CD14-positive monocyte (primary cell): ENCODE data around the gene CAPN3. TPM values are rescaled to one million over a fixed set of nuclear protein-coding genes. Genes with fewer than 3 reads are reported as not detected.

Experiments used
- DNase-seq, 3 donors: peaks; one replicate each; pipeline ENCODE4 v3.0.0-alpha.2; 2011 to 2022
- H2AFZ ChIP-seq: 2 replicates; pipeline ENCODE4 v1.6.0; 2012; ENCODE audit warnings: mild to moderate bottlenecking, low read depth, low read length, inconsistent platforms; ENCODE audit not compliant: insufficient read depth, poor library complexity, severe bottlenecking
- H3K27ac ChIP-seq, 2 donors: 1 replicate in 1 of 2; 2 replicates in 1 of 2; pipeline ENCODE4 v1.5.1; 2012 to 2013; ENCODE audit warnings: low read length in 2 of 2, control low read depth in 1 of 2, inconsistent platforms in 1 of 2, low read depth in 1 of 2, mild to moderate bottlenecking in 1 of 2
- H3K27me3 ChIP-seq, 2 donors: one replicate each; pipeline versions ENCODE4 v1.6.0 to v1.6.1; 2011 to 2013; ENCODE audit warnings: low read length in 2 of 2; ENCODE audit not compliant: control insufficient read depth in 2 of 2, insufficient read depth in 2 of 2
- H3K36me3 ChIP-seq, 2 donors: replicated peaks in 1 of 2; 1 replicate in 1 of 2; 2 replicates in 1 of 2; pipeline versions ENCODE4 v1.5.1 to v1.6.1; 2012 to 2013; ENCODE audit warnings: low read length in 2 of 2, control low read depth in 1 of 2, inconsistent platforms in 1 of 2, mild to moderate bottlenecking in 1 of 2; ENCODE audit not compliant: insufficient read depth in 2 of 2, control insufficient read depth in 1 of 2
- H3K4me1 ChIP-seq, 2 donors: 1 replicate in 1 of 2; 2 replicates in 1 of 2; pipeline versions ENCODE4 v1.5.1 to v1.6.1; 2012 to 2013; ENCODE audit warnings: low read length in 2 of 2, control low read depth in 1 of 2, inconsistent platforms in 1 of 2, mild to moderate bottlenecking in 1 of 2, moderate library complexity in 1 of 2; ENCODE audit not compliant: insufficient read depth in 2 of 2, control insufficient read depth in 1 of 2
- H3K4me2 ChIP-seq: replicated peaks from 2 replicates; pipeline ENCODE3; 2012; ENCODE audit warnings: low read length, moderate library complexity, mild to moderate bottlenecking; ENCODE audit not compliant: poor library complexity, severe bottlenecking; ENCODE audit errors: extremely low read depth
- H3K4me3 ChIP-seq, 3 experiments: fragments of 200-600 bp in 1 of 3; sonication (generic) in 1 of 3; replicated peaks in 1 of 3; 1 replicate in 2 of 3; 2 replicates in 1 of 3; pipeline ENCODE4 v1.5.1; 2011 to 2013; ENCODE audit warnings: low read length in 3 of 3, mild to moderate bottlenecking in 3 of 3, control low read depth in 2 of 3, low read depth in 2 of 3, inconsistent platforms in 1 of 3, moderate library complexity in 1 of 3
- H3K79me2 ChIP-seq: 2 replicates; pipeline ENCODE4 v1.6.0; 2012; ENCODE audit warnings: mild to moderate bottlenecking, control low read depth, inconsistent platforms, low read length, moderate library complexity; ENCODE audit not compliant: insufficient read depth
- H3K9ac ChIP-seq: 2 replicates; pipeline ENCODE4 v1.6.0; 2017; ENCODE audit warnings: low read length, mild to moderate bottlenecking; ENCODE audit not compliant: insufficient read depth, poor library complexity, severe bottlenecking
- H3K9me3 ChIP-seq, 2 donors: replicated peaks in 1 of 2; 1 replicate in 1 of 2; 2 replicates in 1 of 2; pipeline versions ENCODE4 v1.5.1 to v1.6.1; 2012 to 2013; ENCODE audit warnings: low read length in 2 of 2, control low read depth in 1 of 2; ENCODE audit not compliant: control insufficient read depth in 1 of 2, insufficient read depth in 1 of 2
- H4K20me1 ChIP-seq: 2 replicates; pipeline ENCODE4 v1.6.0; 2012; ENCODE audit warnings: mild to moderate bottlenecking, low read length, control low read depth, moderate library complexity; ENCODE audit not compliant: insufficient read depth
- H3K27ac Mint-ChIP-seq, 7 donors: one replicate each; pipeline ENCODE4 v1.8.0; 2020; ENCODE audit warnings: mild to moderate bottlenecking in 7 of 7, mixed read lengths in 7 of 7, moderate library complexity in 6 of 7, inconsistent platforms in 2 of 7
- H3K27me3 Mint-ChIP-seq, 3 donors: one replicate each; pipeline ENCODE4 v1.8.0; 2021 to 2022; ENCODE audit warnings: low read depth in 3 of 3, mild to moderate bottlenecking in 3 of 3, mixed read lengths in 3 of 3, moderate library complexity in 3 of 3, inconsistent platforms in 1 of 3
- H3K36me3 Mint-ChIP-seq, 2 donors: one replicate each; pipeline ENCODE4 v1.8.0; 2020; ENCODE audit warnings: mixed read lengths in 2 of 2, inconsistent platforms in 1 of 2, mild to moderate bottlenecking in 1 of 2
- H3K4me1 Mint-ChIP-seq: one replicate; pipeline ENCODE4 v1.8.0; 2020; ENCODE audit warnings: mild to moderate bottlenecking, mixed read lengths
- H3K4me3 Mint-ChIP-seq, 2 donors: one replicate each; pipeline ENCODE4 v1.8.0; 2020; ENCODE audit warnings: mild to moderate bottlenecking in 2 of 2, mixed read lengths in 2 of 2, moderate library complexity in 1 of 2
- H3K9me3 Mint-ChIP-seq, 7 donors: one replicate each; pipeline ENCODE4 v1.8.0; 2020 to 2022; ENCODE audit warnings: mixed read lengths in 7 of 7, mild to moderate bottlenecking in 6 of 7, moderate library complexity in 6 of 7, inconsistent platforms in 2 of 7
- WGBS: methylation state at CpG from one replicate; pipeline ENCODE4 v1.1.5; 2013; ENCODE audit warnings: missing lambda C conversion rate; ENCODE audit not compliant: insufficient coverage; 5-methylcytosine and 5-hydroxymethylcytosine counted together
- intact Hi-C, 2 donors: fragments of 100-400 bp; cut with micrococcal nuclease; formaldehyde crosslinking; loops; one replicate each; pipeline versions ENCODE4 v1.15.0 to v1.15.1; 2023
- polyA plus RNA-seq, 3 donors: library from polyadenylated mRNA; depleted of rRNA in 1 of 3; unstranded in 2 of 3; stranded (reverse) in 1 of 3; fragments of 300-500 nt in 2 of 3; fragments of >200 nt in 1 of 3; fragmentation: Illumina TruSeq in 2 of 3; gene quantifications; 1 replicate in 2 of 3; 2 replicates in 1 of 3; pipeline ENCODE4 v1.2.3, GENCODE V29; 2012 to 2021
- TF ChIP-seq, protein P1 (sequence below): fragments of 200-600 bp; IDR thresholded peaks from one replicate; pipeline ENCODE4 v1.8.0; 2022; ENCODE audit warnings: antibody characterized with exemption, mild to moderate bottlenecking

Gene CAPN3
- polyA plus RNA-seq, 3 donors, result 2.9 to 76.5 (median 3.6) TPM

DNA sequence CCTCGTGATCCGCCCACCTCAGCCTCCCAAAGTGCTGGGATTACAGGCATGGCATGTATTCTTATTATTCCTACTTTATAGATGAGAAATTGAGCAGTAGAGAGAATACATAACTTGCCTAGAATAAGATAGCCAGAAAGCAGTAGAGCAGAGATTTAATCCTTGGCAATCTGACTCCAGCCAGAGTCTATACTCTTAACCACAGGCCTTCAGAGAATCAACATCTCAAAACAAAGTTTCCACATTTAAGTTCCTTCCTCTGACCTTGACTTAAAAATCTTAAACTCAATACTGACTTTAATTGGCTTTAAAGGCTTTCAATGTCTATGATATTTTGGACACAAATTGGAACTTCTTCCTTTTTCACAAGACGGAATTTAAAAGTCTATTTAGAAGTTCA lies 94.5 kb downstream of the CAPN3 start:
- peaks cover 67 to 97% of the 10 kb centered on the region in 2 donors for H3K36me3 ChIP-seq
- peaks cover 59 to 84% of the 10 kb centered on the region in 2 donors for H3K36me3 Mint-ChIP-seq

GRCh38 chr15:42456531-42456930 lies 97.2 kb downstream of the CAPN3 start:
- no peak overlapping the region for H3K4me2 ChIP-seq
- no peak overlapping the region for H3K4me3 Mint-ChIP-seq

More for the DNA sequence above, 94.5 kb downstream of the CAPN3 start:
- H3K27me3 Mint-ChIP-seq, result no peaks in the 10 kb centered on the region
- intact Hi-C loops, result no loop called here
- no CpG with 5 or more reads among the region's 3 CpGs for WGBS
- peak overlapping the region in 1 of 7 donors; percentile 75 for H3K27ac Mint-ChIP-seq
- H3K79me2 ChIP-seq, result peaks cover 91% of the 10 kb centered on the region
- H3K4me3 ChIP-seq, result no peak overlapping the region
- H3K9me3 Mint-ChIP-seq, result no peaks in the 10 kb centered on the region
- no peak overlapping the region for H3K4me2 ChIP-seq
- H3K9me3 ChIP-seq, result no peaks in the 10 kb centered on the region
- no peak for DNase-seq
- no peak overlapping the region for H2AFZ ChIP-seq
- no peaks in the 10 kb centered on the region for H3K27me3 ChIP-seq
- no peaks in the 10 kb centered on the region for H3K4me1 Mint-ChIP-seq
- H4K20me1 ChIP-seq, result peaks cover 100% of the 10 kb centered on the region
- TF ChIP-seq, protein P1, sequence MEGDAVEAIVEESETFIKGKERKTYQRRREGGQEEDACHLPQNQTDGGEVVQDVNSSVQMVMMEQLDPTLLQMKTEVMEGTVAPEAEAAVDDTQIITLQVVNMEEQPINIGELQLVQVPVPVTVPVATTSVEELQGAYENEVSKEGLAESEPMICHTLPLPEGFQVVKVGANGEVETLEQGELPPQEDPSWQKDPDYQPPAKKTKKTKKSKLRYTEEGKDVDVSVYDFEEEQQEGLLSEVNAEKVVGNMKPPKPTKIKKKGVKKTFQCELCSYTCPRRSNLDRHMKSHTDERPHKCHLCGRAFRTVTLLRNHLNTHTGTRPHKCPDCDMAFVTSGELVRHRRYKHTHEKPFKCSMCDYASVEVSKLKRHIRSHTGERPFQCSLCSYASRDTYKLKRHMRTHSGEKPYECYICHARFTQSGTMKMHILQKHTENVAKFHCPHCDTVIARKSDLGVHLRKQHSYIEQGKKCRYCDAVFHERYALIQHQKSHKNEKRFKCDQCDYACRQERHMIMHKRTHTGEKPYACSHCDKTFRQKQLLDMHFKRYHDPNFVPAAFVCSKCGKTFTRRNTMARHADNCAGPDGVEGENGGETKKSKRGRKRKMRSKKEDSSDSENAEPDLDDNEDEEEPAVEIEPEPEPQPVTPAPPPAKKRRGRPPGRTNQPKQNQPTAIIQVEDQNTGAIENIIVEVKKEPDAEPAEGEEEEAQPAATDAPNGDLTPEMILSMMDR, result no peak
- no peak overlapping the region for H3K27ac ChIP-seq
- H3K4me1 ChIP-seq, result no peaks in the 10 kb centered on the region
- H3K9ac ChIP-seq, result no peak overlapping the region
- no peak overlapping the region for H3K4me3 Mint-ChIP-seq

More at GRCh38 chr15:42456531-42456930, 97.2 kb downstream of the CAPN3 start:
- no peak overlapping the region for H3K9ac ChIP-seq
- no peak overlapping the region for H2AFZ ChIP-seq
- H3K79me2 ChIP-seq, result peaks cover 91% of the 10 kb centered on the region
- Mint-ChIP-seq H3K27me3 (no peaks in the 10 kb centered on the region), H3K27ac (peak overlapping the region in 2 of 7 donors; percentile 46 to 68), H3K4me1 (no peaks in the 10 kb centered on the region), H3K36me3 (peaks cover 41 to 76% of the 10 kb centered on the region in 2 donors), H3K9me3 (no peaks in the 10 kb centered on the region)
- no peaks in the 10 kb centered on the region for H3K4me1 ChIP-seq
- peaks cover 45 to 90% of the 10 kb centered on the region in 2 donors for H3K36me3 ChIP-seq
- no peak overlapping the region for H3K27ac ChIP-seq
- H3K9me3 ChIP-seq, result no peaks in the 10 kb centered on the region
- intact Hi-C loops, result no loop called here
- no peak for DNase-seq
- TF ChIP-seq, protein P1, result no peak
- no peak overlapping the region for H3K4me3 ChIP-seq
- peaks cover 100% of the 10 kb centered on the region for H4K20me1 ChIP-seq
- no peaks in the 10 kb centered on the region for H3K27me3 ChIP-seq
